H1 (cell line): Measurements from ENCODE around the gene EMX2.

Source experiments
- ASH2L ChIP-seq: fragments of 200-600, 300-600 bp; sonication (generic); IDR thresholded peaks from one replicate; pipeline ENCODE4 v1.7.1; 2017; ENCODE audit warnings: low read length
- CBX5 ChIP-seq: fragments of 300-800, 300-1000 bp; sonication (generic); IDR thresholded peaks from 2 replicates; pipeline ENCODE4 v1.7.1; 2016; ENCODE audit warnings: antibody characterized with exemption, low read length, low read depth
- CREB1 ChIP-seq: IDR thresholded peaks from 2 replicates; pipeline ENCODE4 v1.6.1; 2012; ENCODE audit warnings: inconsistent platforms
- CTCF ChIP-seq, 3 experiments: IDR thresholded peaks; 1 replicate in 2 of 3; 2 replicates in 1 of 3; pipeline versions ENCODE4 v1.5.1 to v1.6.1; 2011; ENCODE audit warnings: low read length in 3 of 3, mild to moderate bottlenecking in 3 of 3, inconsistent platforms in 2 of 3, low read depth in 1 of 3, moderate library complexity in 1 of 3; ENCODE audit not compliant: insufficient read depth in 1 of 3; ENCODE audit errors: control extremely low read depth in 1 of 3
- EP300 ChIP-seq, 2 experiments: IDR thresholded peaks; 1 replicate in 1 of 2; 2 replicates in 1 of 2; pipeline ENCODE4 v1.6.1; 2011 to 2012; ENCODE audit warnings: low read depth in 2 of 2, low read length in 2 of 2, mild to moderate bottlenecking in 2 of 2, borderline replicate concordance in 1 of 2, inconsistent platforms in 1 of 2, moderate library complexity in 1 of 2
- MAFK ChIP-seq: IDR thresholded peaks from 2 replicates; pipeline ENCODE4 v1.6.1; 2012; ENCODE audit warnings: low read depth, mild to moderate bottlenecking, improper control_type of control experiment, low read length
- POLR2A ChIP-seq, 2 experiments: IDR thresholded peaks; 1 replicate in 1 of 2; 2 replicates in 1 of 2; pipeline ENCODE4 v1.6.1; 2011; ENCODE audit warnings: low read depth in 2 of 2, low read length in 2 of 2, mild to moderate bottlenecking in 2 of 2; ENCODE audit errors: control extremely low read depth in 1 of 2
- POLR2AphosphoS5 ChIP-seq: IDR thresholded peaks from 2 replicates; pipeline ENCODE4 v1.6.1; 2011; ENCODE audit warnings: low read depth, low read length
- RAD21 ChIP-seq, 2 experiments: IDR thresholded peaks in 1 of 2; conservative IDR thresholded peaks in 1 of 2; 2 replicates each; pipeline ENCODE4 v1.6.1; 2011; ENCODE audit warnings: low read depth in 2 of 2, low read length in 2 of 2, improper control_type of control experiment in 1 of 2, inconsistent platforms in 1 of 2, mild to moderate bottlenecking in 1 of 2, moderate library complexity in 1 of 2
- RXRA ChIP-seq: IDR thresholded peaks from 2 replicates; pipeline ENCODE4 v1.6.1; 2011; ENCODE audit warnings: low read depth, mild to moderate bottlenecking, low read length, moderate library complexity; ENCODE audit not compliant: insufficient read depth
- SIRT6 ChIP-seq: IDR thresholded peaks from one replicate; pipeline ENCODE4 v1.7.1; 2012; ENCODE audit warnings: low read length, inconsistent platforms
- SP1 ChIP-seq: IDR thresholded peaks from 2 replicates; pipeline ENCODE4 v1.6.1; 2011; ENCODE audit warnings: low read depth, low read length
- TCF12 ChIP-seq: IDR thresholded peaks from 2 replicates; pipeline ENCODE4 v1.6.1; 2011; ENCODE audit warnings: low read depth, mild to moderate bottlenecking, low read length

- no peak for TF ChIP-seq RXRA
- TF ChIP-seq POLR2AphosphoS5 = no peak
- no peak for TF ChIP-seq TCF12
- no peak for TF ChIP-seq RAD21 (IDR thresholded peaks at IDR 0.05 in 1 of 2, conservative IDR thresholded peaks at IDR 0.05 in 1 of 2; ENCODE audit: low read depth in 2 of 2, low read length in 2 of 2)
- TF ChIP-seq CTCF (IDR thresholded peaks at IDR 0.05; ENCODE audit: control extremely low read depth in 1 of 3, insufficient read depth in 1 of 3, low read depth in 1 of 3, low read length in 3 of 3) = no peak
- TF ChIP-seq POLR2A (IDR thresholded peaks at IDR 0.05; ENCODE audit: control extremely low read depth in 1 of 2, low read depth in 2 of 2, low read length in 2 of 2) = no peak
- TF ChIP-seq MAFK = no peak
- TF ChIP-seq EP300 (IDR thresholded peaks at IDR 0.05; ENCODE audit: borderline replicate concordance in 1 of 2, low read depth in 2 of 2, low read length in 2 of 2) = no peak
- no peak for TF ChIP-seq CREB1
- TF ChIP-seq SIRT6 = no peak
- TF ChIP-seq CBX5 = no peak
- no peak for TF ChIP-seq ASH2L
- no peak for TF ChIP-seq SP1
These were observed 10.0 kb upstream of the EMX2 start for GRCh38 chr10:117532451-117533107.
